ENCODE measurements around the gene ZBTB44. TPM values are rescaled to one million over a fixed set of nuclear protein-coding genes. Genes with fewer than 3 reads are reported as not detected.
"Not testable (repeated sequence)": the region's sequence is repeated elsewhere in the genome, so short reads cannot be mapped to it uniquely, and the experiment has no call there.

ZBTB44 gene
- polyA plus RNA-seq, 4 donors: 45.0 to 65.1 (median 57.8) TPM

GRCh38 chr11:130202009-130202817, 112.5 kb downstream of the ZBTB44 start:
- DNase-seq (ENCODE audit: low read depth in 4 of 4, low spot score in 2 of 4): no peak

- no peak for DNase-seq (ENCODE audit: low read depth in 4 of 4, low spot score in 2 of 4)
These were observed 113.7 kb downstream of the ZBTB44 start for GRCh38 chr11:130201026-130201425.

GRCh38 chr11:130199792-130200191, 114.9 kb downstream of the ZBTB44 start:
- DNase-seq (ENCODE audit: low read depth in 4 of 4, low spot score in 2 of 4): no peak

GRCh38 chr11:130198964-130199363, 115.8 kb downstream of the ZBTB44 start:
- no peak for DNase-seq (ENCODE audit: low read depth in 4 of 4, low spot score in 2 of 4)

- DNase-seq (ENCODE audit: low read depth in 4 of 4, low spot score in 2 of 4): no peak
These were observed 116.4 kb downstream of the ZBTB44 start for GRCh38 chr11:130198292-130198691.

- no peak for DNase-seq (ENCODE audit: low read depth in 4 of 4, low spot score in 2 of 4)
These were observed 117.2 kb downstream of the ZBTB44 start for GRCh38 chr11:130197386-130198035.

GRCh38 chr11:130194241-130195023, 120.3 kb downstream of the ZBTB44 start:
- DNase-seq (ENCODE audit: low read depth in 4 of 4, low spot score in 2 of 4): no peak

GRCh38 chr11:130193551-130193950, 121.2 kb downstream of the ZBTB44 start:
- DNase-seq (ENCODE audit: low read depth in 4 of 4, low spot score in 2 of 4): not testable (repeated sequence)

GRCh38 chr11:130192845-130193267, 121.9 kb downstream of the ZBTB44 start:
- DNase-seq (ENCODE audit: low read depth in 4 of 4, low spot score in 2 of 4): no peak

- no peak for DNase-seq (ENCODE audit: low read depth in 4 of 4, low spot score in 2 of 4)
These were observed 122.8 kb downstream of the ZBTB44 start for GRCh38 chr11:130191896-130192295.

- no peak for DNase-seq (ENCODE audit: low read depth in 4 of 4, low spot score in 2 of 4)
These were observed 124.3 kb downstream of the ZBTB44 start for GRCh38 chr11:130190371-130190881.

- DNase-seq (ENCODE audit: low read depth in 4 of 4, low spot score in 2 of 4): no peak
These were observed 125.1 kb downstream of the ZBTB44 start for GRCh38 chr11:130189492-130190210.

- no peak for DNase-seq (ENCODE audit: low read depth in 4 of 4, low spot score in 2 of 4)
These were observed 126.0 kb downstream of the ZBTB44 start for GRCh38 chr11:130188585-130189347.

GRCh38 chr11:130188047-130188446, 126.7 kb downstream of the ZBTB44 start:
- no peak for DNase-seq (ENCODE audit: low read depth in 4 of 4, low spot score in 2 of 4)

- no peak for DNase-seq (ENCODE audit: low read depth in 4 of 4, low spot score in 2 of 4)
These were observed 127.6 kb downstream of the ZBTB44 start for GRCh38 chr11:130187096-130187495.

- no peak for DNase-seq (ENCODE audit: low read depth in 4 of 4, low spot score in 2 of 4)
These were observed 130.7 kb downstream of the ZBTB44 start for GRCh38 chr11:130183878-130184610.

GRCh38 chr11:130181295-130182272, 133.1 kb downstream of the ZBTB44 start:
- DNase-seq (ENCODE audit: low read depth in 4 of 4, low spot score in 2 of 4): peak in 1 of 4 donors; percentile 54

- no peak for DNase-seq (ENCODE audit: low read depth in 4 of 4, low spot score in 2 of 4)
These were observed 133.8 kb downstream of the ZBTB44 start for GRCh38 chr11:130180896-130181294.
